Right kidney (tissue), 9 donors: ENCODE measurements around the gene NAP1L1.
A peak's percentile ranks its signal among the peaks of the same experiment; 100 is the strongest.

Experiments
- DNase-seq: peaks from one replicate; pipeline ENCODE4 v3.0.0-alpha.2; 2016
- long read RNA-seq, 8 donors: transcript quantifications; one replicate each; lab custom pipeline, GENCODE V29; 2026

Gene NAP1L1, protein sequence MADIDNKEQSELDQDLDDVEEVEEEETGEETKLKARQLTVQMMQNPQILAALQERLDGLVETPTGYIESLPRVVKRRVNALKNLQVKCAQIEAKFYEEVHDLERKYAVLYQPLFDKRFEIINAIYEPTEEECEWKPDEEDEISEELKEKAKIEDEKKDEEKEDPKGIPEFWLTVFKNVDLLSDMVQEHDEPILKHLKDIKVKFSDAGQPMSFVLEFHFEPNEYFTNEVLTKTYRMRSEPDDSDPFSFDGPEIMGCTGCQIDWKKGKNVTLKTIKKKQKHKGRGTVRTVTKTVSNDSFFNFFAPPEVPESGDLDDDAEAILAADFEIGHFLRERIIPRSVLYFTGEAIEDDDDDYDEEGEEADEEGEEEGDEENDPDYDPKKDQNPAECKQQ
- long read RNA-seq, donor 1, full-length matches to known transcripts = 84 of 328 reads
- long read RNA-seq, donor 1, partial matches to known transcripts = 227 of 328 reads
- long read RNA-seq, donor 1, other reads (novel, unspliced or antisense) = 17 of 328 reads
- long read RNA-seq, donor 2, full-length matches to known transcripts = 36 of 103 reads
- long read RNA-seq, donor 2, partial matches to known transcripts = 61 of 103 reads
- long read RNA-seq, donor 2, other reads (novel, unspliced or antisense) = 6 of 103 reads
- long read RNA-seq, donor 3, full-length matches to known transcripts = 31 of 62 reads
- long read RNA-seq, donor 3, partial matches to known transcripts = 25 of 62 reads
- long read RNA-seq, donor 3, other reads (novel, unspliced or antisense) = 6 of 62 reads
- long read RNA-seq, donor 4, full-length matches to known transcripts = 55 of 163 reads
- long read RNA-seq, donor 4, partial matches to known transcripts = 90 of 163 reads
- long read RNA-seq, donor 4, other reads (novel, unspliced or antisense) = 18 of 163 reads
- long read RNA-seq, donor 5, full-length matches to known transcripts = 101 of 177 reads
- long read RNA-seq, donor 5, partial matches to known transcripts = 44 of 177 reads
- long read RNA-seq, donor 5, other reads (novel, unspliced or antisense) = 32 of 177 reads
- long read RNA-seq, donor 6, full-length matches to known transcripts = 51 of 156 reads
- long read RNA-seq, donor 6, partial matches to known transcripts = 105 of 156 reads
- long read RNA-seq, donor 6, other reads (novel, unspliced or antisense) = 0 of 156 reads
- long read RNA-seq, donor 7, full-length matches to known transcripts = 74 of 278 reads
- long read RNA-seq, donor 7, partial matches to known transcripts = 184 of 278 reads
- long read RNA-seq, donor 7, other reads (novel, unspliced or antisense) = 20 of 278 reads
- long read RNA-seq, donor 8, full-length matches to known transcripts = 51 of 115 reads
- long read RNA-seq, donor 8, partial matches to known transcripts = 53 of 115 reads
- long read RNA-seq, donor 8, other reads (novel, unspliced or antisense) = 11 of 115 reads

DNA sequence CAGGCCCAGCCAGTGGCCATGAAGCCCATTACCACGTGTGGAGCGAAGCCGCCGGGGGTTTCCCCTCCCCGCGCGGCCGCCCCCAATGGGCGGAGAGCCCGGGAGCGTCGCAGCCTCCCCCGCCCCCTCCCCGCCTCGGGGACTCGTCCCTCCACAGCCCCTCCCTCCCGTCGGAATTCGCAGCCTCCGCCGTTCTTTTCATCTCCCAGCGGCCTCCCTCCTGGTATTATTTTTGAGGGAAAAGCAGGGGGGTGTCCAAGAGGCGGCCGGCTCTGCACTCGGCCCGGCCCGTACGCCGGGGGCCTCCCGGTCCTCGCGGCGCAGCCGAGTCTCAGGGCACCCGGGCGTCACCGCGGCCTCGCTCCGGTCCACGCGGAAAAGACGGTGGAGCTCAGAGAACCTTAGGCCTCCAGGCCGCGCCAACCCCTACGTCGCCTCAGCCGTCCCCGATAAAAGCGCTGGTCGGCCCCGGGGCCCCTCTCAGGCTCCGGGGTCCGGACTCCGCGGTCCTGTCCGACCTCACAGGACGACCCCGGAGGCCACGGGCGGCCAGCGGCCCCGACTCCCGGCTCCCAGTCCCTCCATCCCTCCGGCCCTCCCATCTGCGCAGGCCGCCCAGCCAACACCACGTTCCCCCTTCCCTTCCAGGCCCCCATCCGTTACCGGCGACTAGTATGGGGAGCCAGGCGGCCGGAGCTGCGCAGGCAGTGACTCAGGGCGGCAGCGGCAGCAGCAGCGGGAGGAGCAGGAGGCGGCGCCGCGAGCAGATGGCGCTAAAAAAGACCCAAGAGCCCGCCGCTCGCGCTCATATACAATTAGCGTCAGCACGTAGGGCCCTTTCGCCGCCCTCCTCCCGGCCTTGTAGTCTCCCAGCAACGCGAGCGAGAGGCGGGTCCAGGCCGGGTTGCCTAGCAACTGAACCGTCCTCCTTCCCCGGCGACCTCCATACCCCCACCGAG, at the start of gene NAP1L1:
Gene NAP1L1 (minus strand): TSS at position 782 of the 959 bp plus-strand sequence. CDS start 10,466 bp downstream, outside the sequence.
- DNase-seq = peak; percentile 98

GRCh38 chr12:76127588-76127987, 43.1 kb upstream of the NAP1L1 start:
- DNase-seq = no peak

- no peak for DNase-seq
Observed at GRCh38 chr12:76124456-76124855, 40.0 kb upstream of the NAP1L1 start.

- DNase-seq = no peak
Observed at GRCh38 chr12:76123259-76124212, 39.1 kb upstream of the NAP1L1 start.

- no peak for DNase-seq
Observed at GRCh38 chr12:76119887-76120286, 35.4 kb upstream of the NAP1L1 start.

- no peak for DNase-seq
Observed at GRCh38 chr12:76117751-76118150, 33.3 kb upstream of the NAP1L1 start.

DNA sequence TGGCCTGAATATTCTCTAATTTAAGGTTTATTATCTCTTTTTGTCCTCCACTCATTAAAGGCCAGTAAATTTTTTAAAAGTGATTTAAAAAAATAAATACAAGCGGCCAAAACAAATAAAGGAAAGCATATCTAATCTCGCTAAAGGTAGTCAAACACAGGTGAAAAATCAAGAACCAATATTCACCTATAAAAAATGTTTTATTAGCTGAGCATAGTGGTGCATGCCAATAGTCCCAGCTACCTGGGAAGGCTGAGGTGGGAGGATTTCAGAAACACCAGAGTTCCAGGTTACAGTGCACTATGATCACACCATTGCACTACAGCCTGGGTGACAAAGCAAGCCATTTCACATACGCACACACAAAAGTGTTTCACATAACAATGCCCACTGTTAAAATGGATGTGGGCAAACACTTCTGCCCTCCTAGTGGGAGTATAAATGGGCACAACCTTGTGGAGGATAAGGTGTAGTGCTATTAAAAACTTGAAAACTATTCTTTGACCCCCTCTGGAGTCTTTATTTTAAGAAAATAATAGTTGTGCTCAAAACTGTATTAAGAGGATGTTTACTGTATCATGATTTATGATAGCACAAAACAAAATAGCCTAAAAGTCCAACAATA, 32.7 kb upstream of the NAP1L1 start:
- no peak for DNase-seq

GRCh38 chr12:76113800-76114757, 29.6 kb upstream of the NAP1L1 start:
- DNase-seq = no peak

DNA sequence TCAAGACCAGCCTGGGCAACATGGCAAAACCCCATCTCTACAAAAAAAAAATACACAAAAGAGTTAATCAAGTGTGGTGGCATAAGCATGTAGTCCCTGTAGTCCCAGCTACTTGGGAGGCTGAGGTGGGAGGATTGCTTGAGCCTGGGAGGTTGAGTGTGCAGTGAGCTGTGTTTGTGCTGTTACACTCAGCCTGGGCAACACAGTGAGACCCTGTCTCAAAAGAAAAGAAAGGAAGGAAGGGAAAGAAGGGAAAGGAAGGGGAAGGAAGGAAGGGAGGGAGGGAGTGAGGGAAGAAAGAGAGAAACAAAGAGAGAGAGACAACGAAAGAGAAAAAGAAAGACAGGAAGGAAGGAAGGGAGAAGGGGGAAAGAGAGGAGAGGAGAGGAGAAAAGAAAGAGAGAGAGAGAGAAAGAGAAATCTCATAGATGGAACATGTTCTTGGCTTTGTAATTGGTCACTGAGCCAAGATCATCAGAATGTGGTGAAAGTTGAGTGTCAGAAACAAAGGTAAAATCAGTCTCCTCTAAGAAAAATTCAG, 26.8 kb upstream of the NAP1L1 start:
- no peak for DNase-seq

GRCh38 chr12:76109879-76110278, 25.4 kb upstream of the NAP1L1 start:
- DNase-seq = no peak

DNA sequence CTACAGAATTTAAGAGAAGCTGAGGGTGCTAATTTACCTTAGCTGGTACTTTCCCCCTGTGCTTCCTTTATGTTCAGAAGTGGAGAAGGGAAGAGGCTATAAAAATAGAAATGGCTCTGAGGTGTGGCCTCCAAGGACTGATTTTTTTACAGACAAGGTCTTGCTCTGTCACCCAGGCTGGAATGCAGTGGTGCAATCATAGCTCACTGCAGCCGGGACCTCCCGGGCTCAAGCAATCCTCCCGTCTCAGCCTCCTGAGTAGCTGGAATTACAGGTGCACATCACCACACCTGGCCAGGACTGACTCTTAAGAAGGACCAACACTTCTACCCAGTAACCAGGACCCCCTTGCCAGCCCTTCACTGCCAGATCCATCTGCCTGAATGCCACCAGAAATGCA, 23.9 kb upstream of the NAP1L1 start:
- DNase-seq = no peak

GRCh38 chr12:76106631-76107030, 22.1 kb upstream of the NAP1L1 start:
- no peak for DNase-seq

GRCh38 chr12:76103958-76104357, 19.5 kb upstream of the NAP1L1 start:
- DNase-seq = no peak

- DNase-seq = no peak
Observed at GRCh38 chr12:76101739-76102385, 17.4 kb upstream of the NAP1L1 start.

GRCh38 chr12:76096079-76096646, 11.7 kb upstream of the NAP1L1 start:
- DNase-seq = no peak

DNA sequence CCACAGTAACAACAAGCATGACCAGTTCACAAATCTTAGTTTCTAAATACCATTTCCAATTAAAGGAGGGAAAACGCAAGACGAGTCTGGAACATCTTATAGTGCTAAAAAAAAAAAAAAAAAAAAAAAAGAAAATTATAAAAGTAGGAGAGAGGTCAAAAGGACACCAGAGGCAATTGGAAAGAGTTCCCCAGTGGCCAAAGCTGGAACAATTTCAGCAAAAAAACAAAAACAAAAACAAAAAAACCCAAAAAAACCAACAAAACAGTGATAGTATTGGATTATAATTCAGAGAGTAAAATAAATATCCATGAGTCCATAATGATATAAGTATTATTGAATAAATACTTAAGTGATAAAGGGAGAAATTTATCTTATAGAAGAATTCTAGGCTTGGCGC, 10.3 kb upstream of the NAP1L1 start:
- no peak for DNase-seq
